HG03097 (cell line): ENCODE results near the gene DDX4.
"Not testable (repeated sequence)": the region's sequence is repeated elsewhere in the genome, so short reads cannot be mapped to it uniquely, and the experiment has no call there.

Experiments used
- ATAC-seq: cut with Tn5 transposase; IDR thresholded peaks from one replicate; pipeline ENCODE4 v1.9.1; 2021; ENCODE audit not compliant: unreplicated experiment, low FRiP score

Gene DDX4

GRCh38 chr5:55737793-55738192 lies at the start of gene DDX4:
TSS of gene DDX4 (plus strand) at chr5:55738061. CDS start at chr5:55738964, 903 bp downstream.
- no peak for ATAC-seq

- ATAC-seq: no peak
Measured at GRCh38 chr5:55691265-55692105, 46.4 kb upstream of the DDX4 start.

- ATAC-seq: no peak
Measured at GRCh38 chr5:55692106-55692417, 45.8 kb upstream of the DDX4 start.

- no peak for ATAC-seq
Measured at GRCh38 chr5:55692509-55692908, 45.4 kb upstream of the DDX4 start.

- no peak for ATAC-seq
Measured at GRCh38 chr5:55694152-55694830, 43.6 kb upstream of the DDX4 start.

GRCh38 chr5:55696704-55697103 lies 41.2 kb upstream of the DDX4 start:
- ATAC-seq: not testable (repeated sequence)

- ATAC-seq: no peak
Measured at GRCh38 chr5:55699041-55699688, 38.7 kb upstream of the DDX4 start.

GRCh38 chr5:55700745-55701144 lies 37.1 kb upstream of the DDX4 start:
- ATAC-seq: no peak

- no peak for ATAC-seq
Measured at GRCh38 chr5:55701462-55702103, 36.3 kb upstream of the DDX4 start.

- ATAC-seq: no peak
Measured at GRCh38 chr5:55702598-55703345, 35.1 kb upstream of the DDX4 start.

- no peak for ATAC-seq
Measured at GRCh38 chr5:55706230-55706629, 31.6 kb upstream of the DDX4 start.

- no peak for ATAC-seq
Measured at GRCh38 chr5:55708732-55709131, 29.1 kb upstream of the DDX4 start.

GRCh38 chr5:55711507-55712022 lies 26.3 kb upstream of the DDX4 start:
- ATAC-seq: no peak

GRCh38 chr5:55712023-55712859 lies 25.6 kb upstream of the DDX4 start, which contains the start of gene SLC38A9:
TSS of gene SLC38A9 (minus strand) at chr5:55712324. CDS start at chr5:55697958, 14,366 bp downstream.
- peak; percentile 98 for ATAC-seq

GRCh38 chr5:55713871-55714270 lies 24.0 kb upstream of the DDX4 start:
- ATAC-seq: no peak

GRCh38 chr5:55714339-55714738 lies 23.5 kb upstream of the DDX4 start:
- no peak for ATAC-seq

- ATAC-seq: no peak
Measured at GRCh38 chr5:55714749-55715148, 23.1 kb upstream of the DDX4 start.

GRCh38 chr5:55715519-55716078 lies 22.3 kb upstream of the DDX4 start:
- no peak for ATAC-seq

GRCh38 chr5:55719026-55719425 lies 18.8 kb upstream of the DDX4 start:
- ATAC-seq: not testable (repeated sequence)
